HEK293 (cell line): Measurements from ENCODE around the gene EIF2A.

Experiments used
- KLF1 ChIP-seq: fragments of 450-650 bp; formaldehyde crosslinking; IDR thresholded peaks from 2 replicates; pipeline ENCODE4 v1.5.1; 2016; ENCODE audit warnings: missing biosample characterization, missing genetic modification characterization
- SP2 ChIP-seq: fragments of 450-650 bp; formaldehyde crosslinking; IDR thresholded peaks from 2 replicates; pipeline ENCODE4 v1.5.1; 2016; ENCODE audit warnings: missing biosample characterization, missing genetic modification characterization
- ZNF184 ChIP-seq: fragments of 450-650 bp; IDR thresholded peaks from 2 replicates; pipeline ENCODE4 v1.5.1; 2018; ENCODE audit warnings: missing biosample characterization, mild to moderate bottlenecking, missing genetic modification characterization
- ZNF274 ChIP-seq, 2 experiments: fragments of 200-500 bp in 1 of 2; fragments of 450-650 bp in 1 of 2; sonication (Bioruptor generic) in 1 of 2; formaldehyde crosslinking in 1 of 2; IDR thresholded peaks; 2 replicates each; pipeline versions ENCODE4 v1.5.1 to v1.6.1; 2014 to 2016; ENCODE audit warnings: borderline replicate concordance in 1 of 2, inconsistent platforms in 1 of 2, low read length in 1 of 2, missing biosample characterization in 1 of 2, missing genetic modification characterization in 1 of 2
- ZNF292 ChIP-seq: fragments of 450-650 bp; formaldehyde crosslinking; IDR thresholded peaks from 2 replicates; pipeline ENCODE4 v1.5.1; 2016; ENCODE audit warnings: low read depth, missing biosample characterization, missing genetic modification characterization, borderline replicate concordance
- ZNF354C ChIP-seq: fragments of 450-650 bp; formaldehyde crosslinking; IDR thresholded peaks from 2 replicates; pipeline ENCODE4 v1.5.1; 2016; ENCODE audit warnings: missing biosample characterization, missing genetic modification characterization, low read depth, borderline replicate concordance
- TF ChIP-seq, protein P1 (sequence below): fragments of 450-650 bp; formaldehyde crosslinking; IDR thresholded peaks from 2 replicates; pipeline ENCODE4 v1.5.1; 2016; ENCODE audit warnings: missing biosample characterization, missing genetic modification characterization
- TF ChIP-seq, protein P2 (sequence below): fragments of 450-650 bp; formaldehyde crosslinking; IDR thresholded peaks from 2 replicates; pipeline ENCODE4 v1.5.1; 2016; ENCODE audit warnings: missing biosample characterization, missing genetic modification characterization
- TF ChIP-seq, protein P3 (sequence below): IDR thresholded peaks from 2 replicates; pipeline ENCODE4 v1.6.1; 2011; ENCODE audit warnings: mild to moderate bottlenecking, low read depth, low read length, borderline replicate concordance

DNA sequence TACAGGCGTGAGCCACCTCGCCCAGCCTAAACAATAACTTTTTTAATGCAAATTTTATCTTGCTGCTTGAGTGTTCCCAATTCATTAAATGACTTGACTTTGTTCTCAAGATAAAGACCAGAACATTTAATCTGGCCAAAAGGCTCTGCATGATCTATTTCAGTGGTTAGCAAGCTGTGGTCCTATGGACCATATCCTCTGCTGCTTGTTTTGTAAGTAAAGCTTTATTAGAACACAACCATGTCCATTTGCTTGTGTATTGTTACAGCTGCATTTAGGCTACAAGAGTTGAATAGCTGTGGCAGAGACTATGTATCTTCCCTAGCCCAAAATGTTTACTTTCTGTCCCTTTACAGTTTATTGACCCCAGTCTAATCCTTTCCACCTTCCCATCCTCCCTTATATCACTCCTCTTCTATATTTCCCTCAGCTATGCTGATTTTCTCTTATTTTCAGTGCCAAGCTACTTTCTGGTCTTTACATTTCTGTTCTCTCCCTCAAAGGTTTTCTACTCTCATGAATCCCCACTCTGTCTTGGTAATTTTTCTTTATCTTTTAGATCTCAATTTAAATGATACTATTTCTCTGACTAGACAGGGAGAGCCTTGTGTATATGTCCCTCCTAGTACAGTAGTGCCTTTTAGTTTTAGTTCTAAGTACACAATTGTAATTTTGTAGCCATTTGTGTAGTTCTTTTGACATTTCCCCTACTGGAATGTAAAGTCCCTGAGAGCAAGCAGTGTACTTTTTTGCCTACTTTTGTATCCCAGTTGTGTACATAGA lies 79.8 kb downstream of the EIF2A start:
- TF ChIP-seq, protein P1, sequence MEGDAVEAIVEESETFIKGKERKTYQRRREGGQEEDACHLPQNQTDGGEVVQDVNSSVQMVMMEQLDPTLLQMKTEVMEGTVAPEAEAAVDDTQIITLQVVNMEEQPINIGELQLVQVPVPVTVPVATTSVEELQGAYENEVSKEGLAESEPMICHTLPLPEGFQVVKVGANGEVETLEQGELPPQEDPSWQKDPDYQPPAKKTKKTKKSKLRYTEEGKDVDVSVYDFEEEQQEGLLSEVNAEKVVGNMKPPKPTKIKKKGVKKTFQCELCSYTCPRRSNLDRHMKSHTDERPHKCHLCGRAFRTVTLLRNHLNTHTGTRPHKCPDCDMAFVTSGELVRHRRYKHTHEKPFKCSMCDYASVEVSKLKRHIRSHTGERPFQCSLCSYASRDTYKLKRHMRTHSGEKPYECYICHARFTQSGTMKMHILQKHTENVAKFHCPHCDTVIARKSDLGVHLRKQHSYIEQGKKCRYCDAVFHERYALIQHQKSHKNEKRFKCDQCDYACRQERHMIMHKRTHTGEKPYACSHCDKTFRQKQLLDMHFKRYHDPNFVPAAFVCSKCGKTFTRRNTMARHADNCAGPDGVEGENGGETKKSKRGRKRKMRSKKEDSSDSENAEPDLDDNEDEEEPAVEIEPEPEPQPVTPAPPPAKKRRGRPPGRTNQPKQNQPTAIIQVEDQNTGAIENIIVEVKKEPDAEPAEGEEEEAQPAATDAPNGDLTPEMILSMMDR (tag by site-specific recombination): no peak
- no peak for TF ChIP-seq ZNF274 (IDR thresholded peaks at IDR 0.05; ENCODE audit: low read length)
- TF ChIP-seq ZNF274 (tag by site-specific recombination; IDR thresholded peaks at IDR 0.05; ENCODE audit: borderline replicate concordance): no peak
- no peak for TF ChIP-seq ZNF354C (tag by site-specific recombination)
- no peak for TF ChIP-seq ZNF184 (tag by site-specific recombination)
- TF ChIP-seq, protein P2, sequence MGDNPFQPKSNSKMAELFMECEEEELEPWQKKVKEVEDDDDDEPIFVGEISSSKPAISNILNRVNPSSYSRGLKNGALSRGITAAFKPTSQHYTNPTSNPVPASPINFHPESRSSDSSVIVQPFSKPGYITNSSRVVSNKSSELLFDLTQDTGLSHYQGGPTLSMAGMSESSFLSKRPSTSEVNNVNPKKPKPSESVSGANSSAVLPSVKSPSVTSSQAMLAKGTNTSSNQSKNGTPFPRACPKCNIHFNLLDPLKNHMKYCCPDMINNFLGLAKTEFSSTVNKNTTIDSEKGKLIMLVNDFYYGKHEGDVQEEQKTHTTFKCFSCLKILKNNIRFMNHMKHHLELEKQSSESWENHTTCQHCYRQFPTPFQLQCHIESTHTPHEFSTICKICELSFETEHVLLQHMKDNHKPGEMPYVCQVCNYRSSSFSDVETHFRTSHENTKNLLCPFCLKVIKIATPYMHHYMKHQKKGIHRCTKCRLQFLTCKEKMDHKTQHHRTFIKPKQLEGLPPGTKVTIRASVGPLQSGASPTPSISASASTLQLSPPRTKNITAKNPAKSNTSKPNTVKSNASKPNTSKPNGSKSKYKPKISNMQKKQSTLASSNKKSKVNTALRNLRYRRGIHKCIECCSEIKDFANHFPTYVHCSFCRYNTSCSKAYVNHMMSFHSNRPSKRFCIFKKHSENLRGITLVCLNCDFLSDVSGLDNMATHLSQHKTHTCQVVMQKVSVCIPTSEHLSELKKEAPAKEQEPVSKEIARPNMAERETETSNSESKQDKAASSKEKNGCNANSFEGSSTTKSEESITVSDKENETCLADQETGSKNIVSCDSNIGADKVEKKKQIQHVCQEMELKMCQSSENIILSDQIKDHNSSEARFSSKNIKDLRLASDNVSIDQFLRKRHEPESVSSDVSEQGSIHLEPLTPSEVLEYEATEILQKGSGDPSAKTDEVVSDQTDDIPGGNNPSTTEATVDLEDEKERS: no peak
- TF ChIP-seq SP2 (tag by site-specific recombination): no peak
- TF ChIP-seq, protein P3, sequence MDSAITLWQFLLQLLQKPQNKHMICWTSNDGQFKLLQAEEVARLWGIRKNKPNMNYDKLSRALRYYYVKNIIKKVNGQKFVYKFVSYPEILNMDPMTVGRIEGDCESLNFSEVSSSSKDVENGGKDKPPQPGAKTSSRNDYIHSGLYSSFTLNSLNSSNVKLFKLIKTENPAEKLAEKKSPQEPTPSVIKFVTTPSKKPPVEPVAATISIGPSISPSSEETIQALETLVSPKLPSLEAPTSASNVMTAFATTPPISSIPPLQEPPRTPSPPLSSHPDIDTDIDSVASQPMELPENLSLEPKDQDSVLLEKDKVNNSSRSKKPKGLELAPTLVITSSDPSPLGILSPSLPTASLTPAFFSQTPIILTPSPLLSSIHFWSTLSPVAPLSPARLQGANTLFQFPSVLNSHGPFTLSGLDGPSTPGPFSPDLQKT: no peak
- no peak for TF ChIP-seq ZNF292 (tag by site-specific recombination)
- TF ChIP-seq KLF1: no peak
